Common myeloid progenitor, CD34-positive (primary cell): ENCODE measurements around the gene SCUBE1.
A peak's percentile ranks its signal among the peaks of the same experiment; 100 is the strongest.

Experiments
- CTCF ChIA-PET: fragments of 350-600 bp; sonication (Branson Sonifier 250); formaldehyde crosslinking; loops from one replicate; lab custom pipeline; 2021; ENCODE audit warnings: antibody characterized with exemption; lab: Charles Lee
- POLR2A ChIA-PET: fragments of 350-600 bp; sonication (Branson Sonifier 250); formaldehyde crosslinking; loops from one replicate; lab custom pipeline; 2021; ENCODE audit warnings: antibody characterized with exemption; lab: Charles Lee
- DNase-seq, 3 donors: peaks; one replicate each; pipeline versions ENCODE4 v3.0.0 to v3.0.0-alpha.2; 2013
- H3K27ac ChIP-seq, 2 experiments: 1 replicate in 1 of 2; 2 replicates in 1 of 2; pipeline ENCODE4 v1.7.0; 2013; ENCODE audit warnings: inconsistent platforms in 2 of 2, low read length in 2 of 2, mild to moderate bottlenecking in 2 of 2, low read depth in 1 of 2, moderate library complexity in 1 of 2; ENCODE audit not compliant: severe bottlenecking in 2 of 2, insufficient read depth in 1 of 2, poor library complexity in 1 of 2
- H3K27me3 ChIP-seq, 5 experiments: replicated peaks in 2 of 5; 1 replicate in 3 of 5; 2 replicates in 2 of 5; pipeline versions ENCODE4 v1.6.1 to v1.7.0; 2013; ENCODE audit warnings: low read length in 4 of 5, mild to moderate bottlenecking in 2 of 5, moderate library complexity in 2 of 5, inconsistent platforms in 1 of 5; ENCODE audit not compliant: insufficient read depth in 5 of 5, control insufficient read depth in 4 of 5
- H3K36me3 ChIP-seq, 4 experiments: 1 replicate in 2 of 4; 2 replicates in 2 of 4; pipeline versions ENCODE4 v1.6.1 to v1.7.0; 2013; ENCODE audit warnings: low read length in 3 of 4, control low read depth in 1 of 4, mild to moderate bottlenecking in 1 of 4; ENCODE audit not compliant: control insufficient read depth in 4 of 4, insufficient read depth in 4 of 4
- H3K4me1 ChIP-seq, 4 experiments: 1 replicate in 3 of 4; 2 replicates in 1 of 4; pipeline versions ENCODE4 v1.6.1 to v1.7.1; 2013; ENCODE audit warnings: low read length in 3 of 4, mild to moderate bottlenecking in 3 of 4, control low read depth in 1 of 4, inconsistent platforms in 1 of 4, moderate library complexity in 1 of 4; ENCODE audit not compliant: control insufficient read depth in 4 of 4, insufficient read depth in 4 of 4; ENCODE audit errors: control extremely low read depth in 1 of 4
- H3K4me3 ChIP-seq, 7 experiments: 1 replicate in 4 of 7; 2 replicates in 3 of 7; pipeline versions ENCODE4 v1.5.1 to v1.7.0; 2013; ENCODE audit warnings: mild to moderate bottlenecking in 7 of 7, low read length in 6 of 7, moderate library complexity in 6 of 7, inconsistent platforms in 2 of 7, low read depth in 2 of 7, control low read depth in 1 of 7; ENCODE audit not compliant: insufficient read depth in 4 of 7, control insufficient read depth in 1 of 7; ENCODE audit errors: extremely low read depth in 1 of 7
- H3K9me3 ChIP-seq, 5 experiments: 1 replicate in 4 of 5; 2 replicates in 1 of 5; pipeline versions ENCODE4 v1.6.1 to v1.7.1; 2013; ENCODE audit warnings: low read length in 4 of 5, mild to moderate bottlenecking in 2 of 5, inconsistent platforms in 1 of 5, low read depth in 1 of 5, moderate library complexity in 1 of 5; ENCODE audit not compliant: control insufficient read depth in 4 of 5, insufficient read depth in 2 of 5; ENCODE audit errors: control extremely low read depth in 1 of 5
- WGBS: methylation state at CpG from one replicate; pipeline ENCODE4 v1.1.5; 2013; ENCODE audit not compliant: insufficient coverage; 5-methylcytosine and 5-hydroxymethylcytosine counted together

SCUBE1 gene

DNA sequence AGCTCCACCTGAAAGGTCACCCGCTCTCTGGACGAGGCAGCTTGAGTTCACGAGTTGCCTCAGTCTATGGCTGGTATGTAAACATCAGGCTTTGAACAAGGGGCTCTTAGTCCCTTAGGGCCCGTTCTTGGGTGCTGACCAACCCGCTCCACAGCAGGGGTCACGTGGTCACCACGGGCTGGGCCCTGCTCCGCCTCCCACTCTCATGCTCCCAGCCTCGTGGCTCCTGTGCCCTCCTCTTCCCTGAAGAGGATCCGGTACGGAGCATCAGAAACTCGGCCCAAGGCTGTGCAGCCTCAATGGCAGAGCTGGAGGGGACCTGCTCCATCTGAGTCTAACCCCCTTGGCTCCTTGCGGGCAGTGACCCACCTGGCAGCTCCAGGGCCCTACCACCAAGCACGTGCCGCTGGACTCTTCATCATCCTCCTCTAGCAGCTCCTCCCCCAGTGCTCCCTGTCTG is 102.0 kb downstream of the SCUBE1 start:
- no peak overlapping the region for H3K27ac ChIP-seq
- H3K4me3 ChIP-seq: no peak overlapping the region
- DNase-seq: no peak
- WGBS: 95% methylated on average over 14 of the region's 15 CpGs
- H3K27me3 ChIP-seq: no peaks in the 10 kb centered on the region
- H3K4me1 ChIP-seq: peaks cover 0 to 41% (median 19%) of the 10 kb centered on the region in 4 experiments
- no peaks in the 10 kb centered on the region for H3K9me3 ChIP-seq
- no peaks in the 10 kb centered on the region for H3K36me3 ChIP-seq
- CTCF ChIA-PET: interaction anchor here (1.1 to 1.9 kb wide), 4 partner anchors 9 to 105 kb away, joined by 3 to 7 read pairs (median 4); no protein-coding TSS in a partner anchor
- POLR2A ChIA-PET: no interaction called here

GRCh38 chr22:43240614-43241013 is 102.6 kb downstream of the SCUBE1 start:
- Histone ChIP-seq H3K27me3 (no peaks in the 10 kb centered on the region), H3K27ac (no peak overlapping the region), H3K4me1 (peaks cover 0 to 35% (median 16%) of the 10 kb centered on the region in 4 experiments), H3K36me3 (no peaks in the 10 kb centered on the region), H3K4me3 (no peak overlapping the region), H3K9me3 (no peaks in the 10 kb centered on the region)
- WGBS: 98% methylated on average over 7 of the region's 7 CpGs
- ChIA-PET POLR2A (interaction anchor here (1.5 kb wide), 1 partner anchor 8 kb away, joined by 4 read pairs; no protein-coding TSS in a partner anchor), CTCF (interaction anchor here (1.1 to 1.9 kb wide), 4 partner anchors 9 to 106 kb away, joined by 3 to 7 read pairs (median 6); no protein-coding TSS in a partner anchor)
- DNase-seq: no peak

DNA sequence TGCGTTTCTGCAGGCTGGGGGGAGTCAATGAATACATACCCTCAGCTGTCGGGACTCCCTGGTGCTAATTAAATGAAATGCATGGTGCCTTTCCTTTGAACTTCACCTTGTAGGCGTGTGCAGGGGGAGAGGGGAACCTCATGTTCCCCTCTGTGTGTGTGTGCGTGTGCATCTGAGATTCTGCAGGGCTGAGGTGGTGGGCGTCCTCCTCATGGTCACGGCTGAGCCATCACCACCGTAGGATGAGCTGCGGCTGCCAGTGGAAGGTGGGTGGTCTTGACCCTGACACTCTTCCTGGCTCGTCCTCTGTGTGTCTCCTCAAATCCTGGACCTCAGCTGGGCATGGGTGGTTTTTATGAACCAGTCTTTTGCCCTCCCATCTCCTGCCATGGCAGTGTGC is 103.2 kb downstream of the SCUBE1 start:
- Histone ChIP-seq H3K4me1 (peaks cover 0 to 29% (median 14%) of the 10 kb centered on the region in 4 experiments), H3K9me3 (no peaks in the 10 kb centered on the region), H3K36me3 (no peaks in the 10 kb centered on the region), H3K27me3 (no peaks in the 10 kb centered on the region), H3K4me3 (no peak overlapping the region), H3K27ac (no peak overlapping the region)
- ChIA-PET CTCF (interaction anchor here (1.1 to 1.9 kb wide), 6 partner anchors 8 to 106 kb away, joined by 3 to 8 read pairs (median 6); no protein-coding TSS in a partner anchor), POLR2A (interaction anchor here (1.5 kb wide), 1 partner anchor 9 kb away, joined by 4 read pairs; no protein-coding TSS in a partner anchor)
- DNase-seq: no peak
- 80% methylated on average over 5 of the region's 9 CpGs for WGBS

DNA sequence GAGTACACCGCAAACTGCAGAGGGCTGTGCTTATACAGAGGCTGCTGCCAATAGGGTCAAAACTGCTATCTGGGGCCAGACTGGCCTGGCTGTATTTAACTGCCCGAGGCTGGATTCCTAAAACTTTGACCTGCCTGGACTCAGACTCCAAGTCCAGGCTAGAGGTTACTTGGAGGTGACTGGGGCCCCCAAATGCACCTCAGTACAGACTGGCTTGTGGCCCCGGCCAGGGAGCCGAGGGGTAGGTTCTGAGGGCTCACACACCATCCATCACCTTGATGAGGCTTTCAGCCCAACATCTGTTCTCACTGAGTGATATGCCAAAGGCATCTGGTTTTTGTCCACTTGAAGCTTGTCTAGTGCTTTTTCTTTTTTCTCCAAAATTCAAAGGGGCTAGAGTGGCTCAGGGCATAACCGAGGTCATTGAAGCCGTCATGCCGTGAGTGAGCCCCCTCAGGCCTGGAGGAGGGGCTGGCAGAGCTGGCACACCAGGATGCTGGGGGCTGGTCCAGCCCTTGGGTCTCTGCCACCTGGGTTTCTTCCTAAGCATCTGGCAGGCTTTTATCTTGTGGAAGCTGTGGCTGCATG is 103.9 kb downstream of the SCUBE1 start:
- WGBS: 57% methylated on average over 7 of the region's 7 CpGs
- no peaks in the 10 kb centered on the region for H3K9me3 ChIP-seq
- peak in 1 of 3 donors; percentile 38 for DNase-seq
- no peak overlapping the region for H3K4me3 ChIP-seq
- H3K27ac ChIP-seq: no peak overlapping the region
- no peaks in the 10 kb centered on the region for H3K27me3 ChIP-seq
- peaks cover 0 to 22% (median 10%) of the 10 kb centered on the region in 4 experiments for H3K4me1 ChIP-seq
- ChIA-PET CTCF (interaction anchor here (1.1 to 1.9 kb wide), 8 partner anchors 10 to 107 kb away, joined by 3 to 8 read pairs (median 4); no protein-coding TSS in a partner anchor), POLR2A (interaction anchor here (1.5 kb wide), 1 partner anchor 10 kb away, joined by 4 read pairs; no protein-coding TSS in a partner anchor)
- H3K36me3 ChIP-seq: no peaks in the 10 kb centered on the region

DNA sequence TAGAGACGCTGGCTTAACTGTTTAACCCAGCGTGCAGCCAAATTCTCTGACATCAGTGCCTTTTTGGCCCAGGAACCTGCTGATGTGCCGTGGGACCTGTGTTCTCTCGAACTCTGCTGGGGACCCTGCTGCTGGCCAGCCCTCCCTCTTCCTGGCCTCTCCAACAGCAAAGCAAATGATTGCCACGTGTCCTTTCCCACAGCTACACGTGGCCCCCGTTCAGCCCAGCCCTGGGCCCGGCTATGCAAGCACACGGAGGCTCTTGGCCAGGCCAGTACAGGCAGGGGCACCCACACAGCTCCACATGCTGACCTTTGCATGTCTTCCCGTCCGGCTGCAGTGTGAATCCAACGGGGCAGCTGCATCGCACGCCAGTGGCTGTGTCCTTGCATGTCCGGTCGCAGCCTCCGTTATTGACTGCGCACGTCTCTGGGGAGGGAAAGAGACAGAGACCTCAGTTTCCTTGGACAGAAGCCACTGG is 104.6 kb downstream of the SCUBE1 start:
- DNase-seq: no peak
- WGBS: 94% methylated on average over 18 of the region's 19 CpGs
- Histone ChIP-seq H3K4me3 (no peak overlapping the region), H3K36me3 (no peaks in the 10 kb centered on the region), H3K4me1 (peaks cover 0 to 17% (median 9%) of the 10 kb centered on the region in 4 experiments), H3K27ac (no peak overlapping the region), H3K9me3 (no peaks in the 10 kb centered on the region), H3K27me3 (no peaks in the 10 kb centered on the region)
- CTCF ChIA-PET: interaction anchor here (1.1 to 1.8 kb wide), 8 partner anchors 11 to 107 kb away, joined by 3 to 8 read pairs (median 4); no protein-coding TSS in a partner anchor
- POLR2A ChIA-PET: no interaction called here

DNA sequence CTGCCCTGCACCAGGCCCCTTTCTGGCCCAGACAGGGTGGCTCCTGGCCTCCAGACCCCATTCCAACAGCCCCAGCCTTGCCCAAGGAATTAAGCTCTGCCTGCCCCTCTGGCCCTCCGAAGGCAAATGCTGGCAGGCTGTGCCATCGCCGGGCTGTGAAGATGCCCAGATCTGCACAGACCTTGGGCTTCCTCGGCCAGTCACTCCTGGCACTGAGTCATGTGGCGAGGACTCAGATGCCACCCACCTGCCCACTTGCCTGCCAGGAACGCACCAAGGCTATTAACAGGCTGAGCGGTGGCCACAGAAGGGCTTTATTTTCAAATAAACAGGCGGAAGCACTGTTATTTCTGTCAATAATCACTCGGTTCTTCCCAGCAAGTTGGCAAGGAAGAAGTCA is 105.9 kb downstream of the SCUBE1 start:
- no peak for DNase-seq
- 97% methylated on average over 9 of the region's 9 CpGs for WGBS
- H3K4me3 ChIP-seq: no peak overlapping the region
- no peaks in the 10 kb centered on the region for H3K9me3 ChIP-seq
- H3K36me3 ChIP-seq: no peaks in the 10 kb centered on the region
- CTCF ChIA-PET: interaction anchor here (0.7 to 1.5 kb wide), 5 partner anchors 9 to 109 kb away, joined by 3 to 6 read pairs (median 4); no protein-coding TSS in a partner anchor
- H3K4me1 ChIP-seq: peaks cover 0 to 17% (median 9%) of the 10 kb centered on the region in 4 experiments
- POLR2A ChIA-PET: no interaction called here
- peaks cover 0 to 2% (median 0%) of the 10 kb centered on the region in 5 experiments for H3K27me3 ChIP-seq
- no peak overlapping the region for H3K27ac ChIP-seq
